Liver (tissue), 9 donors: ENCODE measurements around the gene TMEM178B. TPM values are rescaled to one million over a fixed set of nuclear protein-coding genes. Genes with fewer than 3 reads are reported as not detected.
"Not testable (repeated sequence)": the region's sequence is repeated elsewhere in the genome, so short reads cannot be mapped to it uniquely, and the experiment has no call there.

Source experiments
- DNase-seq: peaks from one replicate; pipeline ENCODE4 v3.0.0-alpha.2; 2017; ENCODE audit warnings: low spot score
- H3K27ac ChIP-seq, 2 donors: one replicate each; pipeline ENCODE4 v1.7.0; 2013; ENCODE audit warnings: inconsistent platforms in 2 of 2, low read length in 2 of 2, control low read depth in 1 of 2, low read depth in 1 of 2, mild to moderate bottlenecking in 1 of 2
- H3K27me3 ChIP-seq, 4 donors: one replicate each; pipeline versions ENCODE4 v1.6.1 to v1.7.0; 2013; ENCODE audit warnings: low read length in 3 of 4, inconsistent platforms in 1 of 4, mild to moderate bottlenecking in 1 of 4, moderate library complexity in 1 of 4; ENCODE audit not compliant: control insufficient read depth in 4 of 4, insufficient read depth in 4 of 4
- H3K36me3 ChIP-seq, 4 donors: one replicate each; pipeline versions ENCODE4 v1.6.1 to v1.7.0; 2013; ENCODE audit warnings: low read length in 3 of 4, mild to moderate bottlenecking in 3 of 4, low read depth in 1 of 4, moderate library complexity in 1 of 4; ENCODE audit not compliant: control insufficient read depth in 4 of 4, insufficient read depth in 3 of 4
- H3K4me1 ChIP-seq, 4 donors: one replicate each; pipeline versions ENCODE4 v1.6.1 to v1.7.0; 2013; ENCODE audit warnings: low read length in 3 of 4, mild to moderate bottlenecking in 3 of 4, moderate library complexity in 1 of 4; ENCODE audit not compliant: control insufficient read depth in 4 of 4, insufficient read depth in 4 of 4
- H3K4me3 ChIP-seq, 3 donors: one replicate each; pipeline versions ENCODE4 v1.6.1 to v1.7.0; 2013; ENCODE audit warnings: low read length in 3 of 3, control low read depth in 1 of 3, low read depth in 1 of 3, mild to moderate bottlenecking in 1 of 3
- H3K9ac ChIP-seq, 2 donors: one replicate each; pipeline ENCODE4 v1.7.0; 2013; ENCODE audit warnings: low read length in 2 of 2, mild to moderate bottlenecking in 2 of 2, moderate library complexity in 2 of 2, control low read depth in 1 of 2, low read depth in 1 of 2
- H3K9me3 ChIP-seq, 4 donors: one replicate each; pipeline versions ENCODE4 v1.6.1 to v1.7.0; 2013; ENCODE audit warnings: low read length in 3 of 4; ENCODE audit not compliant: control insufficient read depth in 4 of 4
- CTCF ChIP-seq: fragments of 150-350 bp; IDR thresholded peaks from 2 replicates; pipeline ENCODE4 v1.5.1; 2017; ENCODE audit warnings: improper control_type of control experiment, low read depth, low read length; ENCODE audit not compliant: missing input control
- FOXA1 ChIP-seq: IDR thresholded peaks from 2 replicates; pipeline ENCODE4 v1.6.1; 2016; ENCODE audit warnings: antibody characterized with exemption
- FOXA2 ChIP-seq: IDR thresholded peaks from 2 replicates; pipeline ENCODE4 v1.6.1; 2016; ENCODE audit warnings: antibody characterized with exemption
- GABPA ChIP-seq, 2 donors: IDR thresholded peaks in 1 of 2; conservative IDR thresholded peaks in 1 of 2; 2 replicates each; pipeline ENCODE4 v1.6.1; 2016; ENCODE audit warnings: antibody characterized with exemption in 2 of 2, mild to moderate bottlenecking in 1 of 2, moderate library complexity in 1 of 2
- HNF4A ChIP-seq, 2 donors: conservative IDR thresholded peaks; 2 replicates each; pipeline ENCODE4 v1.6.1; 2016; ENCODE audit warnings: antibody characterized with exemption in 2 of 2, mild to moderate bottlenecking in 2 of 2
- MAX ChIP-seq: IDR thresholded peaks from 2 replicates; pipeline ENCODE4 v1.6.1; 2016; ENCODE audit warnings: antibody characterized with exemption
- SP1 ChIP-seq: IDR thresholded peaks from 2 replicates; pipeline ENCODE4 v1.6.1; 2018; ENCODE audit warnings: antibody characterized with exemption, mild to moderate bottlenecking
- TAF1 ChIP-seq: conservative IDR thresholded peaks from 2 replicates; pipeline ENCODE4 v1.6.1; 2016; ENCODE audit warnings: antibody characterized with exemption, mild to moderate bottlenecking
- YY1 ChIP-seq: IDR thresholded peaks from 2 replicates; pipeline ENCODE4 v1.6.1; 2016; ENCODE audit warnings: antibody characterized with exemption, mild to moderate bottlenecking
- ZBTB33 ChIP-seq: IDR thresholded peaks from 2 replicates; pipeline ENCODE4 v1.6.1; 2016; ENCODE audit warnings: antibody characterized with exemption
- WGBS: extraction: QIAGEN DNeasy Blood & Tissue Kit; methylation state at CpG from one replicate; pipeline ENCODE4 v1.1.7; 2013; 5-methylcytosine and 5-hydroxymethylcytosine counted together
- polyA plus RNA-seq, 2 donors: library from polyadenylated mRNA; stranded (reverse) in 1 of 2; unstranded in 1 of 2; fragments of 200-250 nt in 1 of 2; fragments of >200 nt in 1 of 2; fragmentation: Nextera tagmentation in 1 of 2; extraction: Ambion mirVana in 1 of 2; gene quantifications; one replicate each; pipeline versions ENCODE4 v1.2.1 to v1.2.3, GENCODE V29; 2013 to 2015
- total RNA-seq, 2 donors: library from RNA; depleted of rRNA; stranded (reverse); fragments of >200 nt; gene quantifications; one replicate each; pipeline ENCODE4 v1.2.3, GENCODE V29; 2014
- donor health status: healthy.
- donor health status: healthy.
- donor health status: healthy.
- donor health status: healthy.
- donor health status: healthy.

TMEM178B gene
- total and polyA plus RNA-seq, 4 donors, result under 0.01 to 0.02 (median under 0.01) TPM; not detected in 1

- no peaks in the 10 kb centered on the region for H3K4me1 ChIP-seq
- TF ChIP-seq YY1 (no peak), ZBTB33 (no peak), TAF1 (no peak), SP1 (no peak), MAX (no peak)
- 68% methylated on average over 3 of the region's 3 CpGs for WGBS
- H3K27ac ChIP-seq, result no peak overlapping the region
- no peak for DNase-seq
- H3K9me3 ChIP-seq, result no peaks in the 10 kb centered on the region
- H3K36me3 ChIP-seq, result no peaks in the 10 kb centered on the region
- no peak overlapping the region for H3K9ac ChIP-seq
- H3K4me3 ChIP-seq, result no peak overlapping the region
- no peaks in the 10 kb centered on the region for H3K27me3 ChIP-seq
These were observed 42.1 kb downstream of the TMEM178B start for GRCh38 chr7:141115965-141116364.

- not testable (repeated sequence) for H3K36me3 ChIP-seq, H3K9me3 ChIP-seq, DNase-seq, H3K9ac ChIP-seq, H3K4me3 ChIP-seq, H3K27ac ChIP-seq, H3K4me1 ChIP-seq, H3K27me3 ChIP-seq
- 91% methylated on average over 2 of the region's 2 CpGs for WGBS
These were observed 42.8 kb downstream of the TMEM178B start for GRCh38 chr7:141116661-141117060.

GRCh38 chr7:141118767-141119166 lies 44.9 kb downstream of the TMEM178B start:
- Histone ChIP-seq H3K9ac (no peak overlapping the region), H3K9me3 (no peaks in the 10 kb centered on the region), H3K27me3 (peaks cover 0 to 9% (median 0%) of the 10 kb centered on the region in 4 donors), H3K36me3 (no peaks in the 10 kb centered on the region), H3K27ac (no peak overlapping the region), H3K4me1 (no peaks in the 10 kb centered on the region), H3K4me3 (no peak overlapping the region)
- no peak for TF ChIP-seq HNF4A (conservative IDR thresholded peaks at IDR 0.05)
- no peak for TF ChIP-seq TAF1
- 81% methylated on average over 6 of the region's 6 CpGs for WGBS
- DNase-seq, result no peak

GRCh38 chr7:141119187-141119586 lies 45.3 kb downstream of the TMEM178B start:
- no peak overlapping the region for H3K27ac ChIP-seq
- whole genome bisulfite sequencing, result 91% methylated on average over 4 of the region's 4 CpGs
- H3K36me3 ChIP-seq, result no peaks in the 10 kb centered on the region
- no peak overlapping the region for H3K4me3 ChIP-seq
- no peaks in the 10 kb centered on the region for H3K9me3 ChIP-seq
- peaks cover 0 to 9% (median 0%) of the 10 kb centered on the region in 4 donors for H3K27me3 ChIP-seq
- no peak overlapping the region for H3K9ac ChIP-seq
- DNase-seq, result no peak
- TF ChIP-seq HNF4A (conservative IDR thresholded peaks at IDR 0.05) (no peak), GABPA (IDR thresholded peaks at IDR 0.05 in 1 of 2, conservative IDR thresholded peaks at IDR 0.05 in 1 of 2) (no peak), FOXA1 (no peak), ZBTB33 (no peak), CTCF (no peak), FOXA2 (no peak)
- no peaks in the 10 kb centered on the region for H3K4me1 ChIP-seq
